HEK293T (cell line): ENCODE data around the gene SLC30A5.

Source experiments
- FOXA1 ChIP-seq: fragments of 450-650 bp; IDR thresholded peaks from 2 replicates; pipeline ENCODE4 v1.6.1; 2016; ENCODE audit warnings: mild to moderate bottlenecking
- FOXK2 ChIP-seq: fragments of 450-650 bp; IDR thresholded peaks from 2 replicates; pipeline ENCODE4 v1.6.1; 2016; ENCODE audit warnings: mild to moderate bottlenecking
- FOXM1 ChIP-seq: fragments of 450-650 bp; IDR thresholded peaks from 2 replicates; pipeline ENCODE4 v1.6.1; 2017; ENCODE audit warnings: mild to moderate bottlenecking, borderline replicate concordance
- SUZ12 ChIP-seq: fragments of 450-650 bp; IDR thresholded peaks from 2 replicates; pipeline ENCODE4 v1.6.1; 2016; ENCODE audit warnings: mild to moderate bottlenecking
- TARDBP ChIP-seq: fragments of 450-650 bp; IDR thresholded peaks from 2 replicates; pipeline ENCODE4 v1.6.1; 2016

GRCh38 chr5:69131304-69131703 lies 37.5 kb downstream of the SLC30A5 start:
- TF ChIP-seq TARDBP (no peak), SUZ12 (no peak), FOXK2 (no peak), FOXA1 (no peak), FOXM1 (no peak)
